ENCODE measurements around the gene ARHGAP10.

Gene ARHGAP10

GRCh38 chr4:148006001-148006400 is 274.1 kb downstream of the ARHGAP10 start:
- no peak for DNase-seq

- DNase-seq, result no peak
These were observed 275.4 kb downstream of the ARHGAP10 start for GRCh38 chr4:148007314-148007760.

- no peak for DNase-seq
These were observed 275.9 kb downstream of the ARHGAP10 start for GRCh38 chr4:148007792-148008191.

GRCh38 chr4:148015058-148015457 is 283.2 kb downstream of the ARHGAP10 start:
- no peak for DNase-seq

- DNase-seq, result no peak
These were observed 283.6 kb downstream of the ARHGAP10 start for GRCh38 chr4:148015468-148015867.

GRCh38 chr4:148016063-148016637 is 284.3 kb downstream of the ARHGAP10 start:
- DNase-seq, result no peak

GRCh38 chr4:148017801-148018200 is 285.9 kb downstream of the ARHGAP10 start:
- no peak for DNase-seq

- no peak for DNase-seq
These were observed 289.8 kb downstream of the ARHGAP10 start for GRCh38 chr4:148021686-148022085.

GRCh38 chr4:148022975-148023374 is 291.1 kb downstream of the ARHGAP10 start:
- no peak for DNase-seq

- DNase-seq, result no peak
These were observed 291.8 kb downstream of the ARHGAP10 start for GRCh38 chr4:148023512-148024181.

GRCh38 chr4:148025981-148026380 is 294.1 kb downstream of the ARHGAP10 start:
- DNase-seq, result no peak

- no peak for DNase-seq
These were observed 295.3 kb downstream of the ARHGAP10 start for GRCh38 chr4:148027201-148027600.

- DNase-seq, result no peak
These were observed 297.9 kb downstream of the ARHGAP10 start for GRCh38 chr4:148029781-148030180.

- no peak for DNase-seq
These were observed 298.4 kb downstream of the ARHGAP10 start for GRCh38 chr4:148030193-148030873.

- no peak for DNase-seq
These were observed 302.9 kb downstream of the ARHGAP10 start for GRCh38 chr4:148034813-148035212.

GRCh38 chr4:148041606-148042329 is 309.9 kb downstream of the ARHGAP10 start:
- no peak for DNase-seq

GRCh38 chr4:148044089-148044911 is 312.4 kb downstream of the ARHGAP10 start:
- DNase-seq, result no peak

GRCh38 chr4:148044912-148045352 is 313.0 kb downstream of the ARHGAP10 start:
- no peak for DNase-seq

GRCh38 chr4:148048598-148048997 is 316.7 kb downstream of the ARHGAP10 start:
- no peak for DNase-seq

- DNase-seq, result no peak
These were observed 319.5 kb downstream of the ARHGAP10 start for GRCh38 chr4:148051403-148051802.

- DNase-seq, result no peak
These were observed 320.6 kb downstream of the ARHGAP10 start for GRCh38 chr4:148052448-148052847.

- DNase-seq, result no peak
These were observed 321.6 kb downstream of the ARHGAP10 start for GRCh38 chr4:148053298-148054003.

Measured in stimulated activated CD4-positive, alpha-beta T cell treated with anti-CD3 and anti-CD28 coated beads, Interleukin-4, amount 100 ng/mL, for 1 hour (primary cell).